Naive thymus-derived CD4-positive, alpha-beta T cell (primary cell): ENCODE measurements around the gene CTXND1. TPM values are rescaled to one million over a fixed set of nuclear protein-coding genes. Genes with fewer than 3 reads are reported as not detected.
A peak's percentile ranks its signal among the peaks of the same experiment; 100 is the strongest.

Experiments used
- ATAC-seq: fragments of 150-1000 bp; cut with Tn5 transposase; 2 replicates; pipeline ENCODE4 v1.10.0; 2021; ENCODE audit warnings: mild to moderate bottlenecking, moderate library complexity
- CTCF ChIA-PET: fragments of 350-600 bp; sonication (Branson Sonifier 250); formaldehyde crosslinking; loops from one replicate; lab custom pipeline; 2021; ENCODE audit warnings: antibody characterized with exemption; lab: Charles Lee
- POLR2A ChIA-PET: fragments of 350-600 bp; sonication (Branson Sonifier 250); formaldehyde crosslinking; loops from one replicate; lab custom pipeline; 2021; ENCODE audit warnings: antibody characterized with exemption, inconsistent platforms; lab: Charles Lee
- DNase-seq, 9 donors: peaks; one replicate each; pipeline versions ENCODE4 v3.0.0 to v3.0.0-alpha.2; 2020 to 2022; ENCODE audit warnings: mixed read lengths in 1 of 9
- H3K27ac ChIP-seq: one replicate; pipeline ENCODE4 v1.7.0; 2013; ENCODE audit warnings: mild to moderate bottlenecking, low read depth, low read length, moderate library complexity
- H3K27me3 ChIP-seq, 2 donors: one replicate each; pipeline ENCODE4 v1.7.0; 2013; ENCODE audit warnings: low read length in 2 of 2, mild to moderate bottlenecking in 2 of 2, moderate library complexity in 2 of 2; ENCODE audit not compliant: control insufficient read depth in 2 of 2, insufficient read depth in 2 of 2
- H3K36me3 ChIP-seq, 3 experiments: 1 replicate in 2 of 3; 2 replicates in 1 of 3; pipeline ENCODE4 v1.7.0; 2013; ENCODE audit warnings: low read length in 3 of 3, mild to moderate bottlenecking in 3 of 3, moderate library complexity in 1 of 3; ENCODE audit not compliant: insufficient read depth in 3 of 3, control insufficient read depth in 2 of 3
- H3K4me1 ChIP-seq, 2 donors: one replicate each; pipeline ENCODE4 v1.7.0; 2013; ENCODE audit warnings: low read length in 2 of 2, mild to moderate bottlenecking in 2 of 2, moderate library complexity in 1 of 2; ENCODE audit not compliant: control insufficient read depth in 2 of 2, insufficient read depth in 2 of 2
- H3K4me3 ChIP-seq: 2 replicates; pipeline ENCODE4 v1.7.0; 2013; ENCODE audit warnings: mild to moderate bottlenecking, low read length
- H3K9me3 ChIP-seq, 3 experiments: 1 replicate in 2 of 3; 2 replicates in 1 of 3; pipeline ENCODE4 v1.7.0; 2013; ENCODE audit warnings: low read length in 3 of 3; ENCODE audit not compliant: control insufficient read depth in 2 of 3
- H3K27ac Mint-ChIP-seq, 9 donors: one replicate each; pipeline ENCODE4 v1.8.0; 2020 to 2022; ENCODE audit warnings: mixed read lengths in 9 of 9, mild to moderate bottlenecking in 8 of 9, moderate library complexity in 5 of 9, inconsistent platforms in 2 of 9
- H3K27me3 Mint-ChIP-seq, 5 donors: one replicate each; pipeline ENCODE4 v1.8.0; 2021 to 2022; ENCODE audit warnings: mixed read lengths in 5 of 5, mild to moderate bottlenecking in 1 of 5
- H3K36me3 Mint-ChIP-seq, 5 donors: one replicate each; pipeline ENCODE4 v1.8.0; 2020 to 2022; ENCODE audit warnings: mixed read lengths in 5 of 5, mild to moderate bottlenecking in 3 of 5, inconsistent platforms in 1 of 5
- H3K4me1 Mint-ChIP-seq, 7 donors: one replicate each; pipeline ENCODE4 v1.8.0; 2020 to 2022; ENCODE audit warnings: mixed read lengths in 7 of 7, mild to moderate bottlenecking in 3 of 7, inconsistent platforms in 1 of 7
- H3K4me3 Mint-ChIP-seq, 10 donors: one replicate each; pipeline ENCODE4 v1.8.0; 2020 to 2022; ENCODE audit warnings: mild to moderate bottlenecking in 10 of 10, mixed read lengths in 10 of 10, moderate library complexity in 6 of 10, inconsistent platforms in 2 of 10
- H3K9me3 Mint-ChIP-seq, 11 donors: one replicate each; pipeline ENCODE4 v1.8.0; 2020 to 2022; ENCODE audit warnings: mixed read lengths in 11 of 11, mild to moderate bottlenecking in 4 of 11, inconsistent platforms in 1 of 11, moderate library complexity in 1 of 11
- intact Hi-C, 2 donors: fragments of 100-400 bp; cut with micrococcal nuclease; formaldehyde crosslinking; loops; one replicate each; pipeline ENCODE4 v1.15.1; 2023
- polyA plus RNA-seq, 2 donors: library from polyadenylated mRNA; unstranded; fragments of 300-500 nt; fragmentation: Illumina TruSeq; gene quantifications; one replicate each; pipeline ENCODE4 v1.2.3, GENCODE V29; 2021
- total RNA-seq, 6 experiments: library from RNA in 5 of 6; stranded (reverse) in 5 of 6; gene quantifications; 1 replicate in 5 of 6; 2 replicates in 1 of 6; pipeline ENCODE4 v1.2.3 and lab custom pipeline; 2021 to 2026

The CTXND1 gene
- total and polyA plus RNA-seq, 7 experiments from 2014 or later, result not detected

DNA sequence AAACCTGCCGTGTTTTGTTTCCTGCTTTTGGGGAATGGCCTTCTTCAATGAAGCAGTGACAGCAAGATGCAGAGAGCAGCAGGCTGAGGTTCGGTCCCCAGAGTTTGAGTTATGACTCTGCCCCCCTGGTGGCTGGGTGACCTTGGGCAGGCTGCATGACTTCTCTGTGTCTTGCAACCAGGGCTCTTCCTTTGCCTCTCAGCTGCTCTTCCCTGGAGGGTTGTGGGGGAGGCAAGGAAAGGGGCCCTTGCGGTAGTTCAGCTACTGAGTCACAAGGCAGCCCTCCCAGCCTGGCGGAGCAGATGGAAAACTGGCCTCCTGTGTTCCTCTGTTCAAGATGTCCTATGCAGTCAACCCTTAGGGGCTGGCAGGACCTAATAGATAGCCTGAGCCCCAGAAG, 17.1 kb downstream of the CTXND1 start:
- Histone ChIP-seq H3K36me3 (no peaks in the 10 kb centered on the region), H3K4me1 (no peaks in the 10 kb centered on the region), H3K27ac (no peak overlapping the region), H3K27me3 (no peaks in the 10 kb centered on the region), H3K9me3 (no peaks in the 10 kb centered on the region), H3K4me3 (no peak overlapping the region)
- ATAC-seq, result peak; percentile 52
- intact Hi-C loops, result no loop called here
- POLR2A ChIA-PET, result no interaction called here
- peaks cover 0 to 3% (median 0%) of the 10 kb centered on the region in 11 donors for H3K9me3 Mint-ChIP-seq
- no peaks in the 10 kb centered on the region for H3K36me3 Mint-ChIP-seq
- no peaks in the 10 kb centered on the region for H3K4me1 Mint-ChIP-seq
- peaks cover 18 to 36% (median 27%) of the 10 kb centered on the region in 5 donors for H3K27me3 Mint-ChIP-seq
- no peak overlapping the region for H3K27ac Mint-ChIP-seq
- CTCF ChIA-PET, result interaction anchor here (1.0 kb wide), 1 partner anchor 853 kb away, joined by 3 read pairs; no protein-coding TSS in a partner anchor
- no peak overlapping the region for H3K4me3 Mint-ChIP-seq
- DNase-seq, result peak in 5 of 9 donors; percentile 4 to 41 (median 21)

DNA sequence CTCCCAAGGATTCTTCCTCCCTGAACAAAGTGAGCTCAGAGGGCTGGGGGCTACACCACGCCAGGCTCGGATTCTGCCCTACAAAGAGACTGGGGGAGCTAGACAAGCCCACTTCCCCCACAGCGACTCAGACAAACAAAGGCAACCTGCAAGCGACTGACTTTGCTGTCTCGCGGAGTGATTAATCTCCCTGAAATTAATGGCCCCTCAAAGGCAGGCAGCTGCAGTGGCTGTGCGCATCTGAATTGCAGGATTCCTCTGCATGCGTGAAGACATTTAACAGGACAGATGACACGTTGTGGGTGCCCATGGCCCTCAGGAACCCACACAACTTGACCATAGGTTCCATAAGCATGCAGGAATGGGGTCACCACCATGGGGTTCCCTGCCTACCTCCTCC, 18.4 kb downstream of the CTXND1 start:
- H3K27me3 Mint-ChIP-seq, result peaks cover 20 to 39% (median 30%) of the 10 kb centered on the region in 5 donors
- ATAC-seq (no peak), DNase-seq (no peak)
- H3K36me3 Mint-ChIP-seq, result no peaks in the 10 kb centered on the region
- POLR2A ChIA-PET, result no interaction called here
- Histone ChIP-seq H3K4me1 (no peaks in the 10 kb centered on the region), H3K27ac (no peak overlapping the region), H3K4me3 (no peak overlapping the region), H3K27me3 (no peaks in the 10 kb centered on the region), H3K9me3 (no peaks in the 10 kb centered on the region), H3K36me3 (no peaks in the 10 kb centered on the region)
- no peaks in the 10 kb centered on the region for H3K4me1 Mint-ChIP-seq
- H3K27ac Mint-ChIP-seq, result no peak overlapping the region
- peaks cover 0 to 3% (median 0%) of the 10 kb centered on the region in 11 donors for H3K9me3 Mint-ChIP-seq
- CTCF ChIA-PET, result no interaction called here
- intact Hi-C loops, result no loop called here
- H3K4me3 Mint-ChIP-seq, result no peak overlapping the region

DNA sequence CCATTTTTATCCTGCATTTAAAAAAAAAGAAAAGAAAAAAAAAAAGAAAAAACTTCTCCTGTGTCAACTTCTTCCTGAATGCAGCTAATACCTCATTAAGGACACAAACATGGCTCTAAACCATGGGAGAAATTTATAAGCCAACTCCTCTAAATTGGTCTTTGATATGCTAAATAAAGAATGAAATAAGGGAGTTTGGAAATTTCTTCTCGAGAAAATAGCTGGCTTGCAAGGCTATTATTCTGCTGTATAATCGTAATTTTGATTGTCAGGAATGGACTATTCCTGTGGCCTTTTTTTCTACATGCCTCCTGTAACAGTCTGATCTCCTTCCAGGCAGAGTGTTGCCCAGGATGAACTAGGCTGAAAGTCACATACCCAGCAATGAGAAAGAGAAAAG, 20.6 kb downstream of the CTXND1 start:
- ChIA-PET POLR2A (no interaction called here), CTCF (interaction anchor here (0.9 kb wide), 1 partner anchor 16 kb away, joined by 3 read pairs; no protein-coding TSS in a partner anchor)
- H3K4me1 Mint-ChIP-seq, result no peaks in the 10 kb centered on the region
- H3K4me3 ChIP-seq, result no peak overlapping the region
- H3K4me1 ChIP-seq, result no peaks in the 10 kb centered on the region
- peaks cover 0 to 1% (median 0%) of the 10 kb centered on the region in 11 donors for H3K9me3 Mint-ChIP-seq
- H3K27ac Mint-ChIP-seq, result no peak overlapping the region
- H3K36me3 Mint-ChIP-seq, result no peaks in the 10 kb centered on the region
- peaks cover 32 to 47% (median 46%) of the 10 kb centered on the region in 5 donors for H3K27me3 Mint-ChIP-seq
- DNase-seq, result no peak
- H3K4me3 Mint-ChIP-seq, result no peak overlapping the region
- ATAC-seq, result no peak
- intact Hi-C loops, result no loop called here
- H3K36me3 ChIP-seq, result no peaks in the 10 kb centered on the region
- H3K27me3 ChIP-seq, result no peaks in the 10 kb centered on the region
- H3K27ac ChIP-seq, result no peak overlapping the region
- no peaks in the 10 kb centered on the region for H3K9me3 ChIP-seq

DNA sequence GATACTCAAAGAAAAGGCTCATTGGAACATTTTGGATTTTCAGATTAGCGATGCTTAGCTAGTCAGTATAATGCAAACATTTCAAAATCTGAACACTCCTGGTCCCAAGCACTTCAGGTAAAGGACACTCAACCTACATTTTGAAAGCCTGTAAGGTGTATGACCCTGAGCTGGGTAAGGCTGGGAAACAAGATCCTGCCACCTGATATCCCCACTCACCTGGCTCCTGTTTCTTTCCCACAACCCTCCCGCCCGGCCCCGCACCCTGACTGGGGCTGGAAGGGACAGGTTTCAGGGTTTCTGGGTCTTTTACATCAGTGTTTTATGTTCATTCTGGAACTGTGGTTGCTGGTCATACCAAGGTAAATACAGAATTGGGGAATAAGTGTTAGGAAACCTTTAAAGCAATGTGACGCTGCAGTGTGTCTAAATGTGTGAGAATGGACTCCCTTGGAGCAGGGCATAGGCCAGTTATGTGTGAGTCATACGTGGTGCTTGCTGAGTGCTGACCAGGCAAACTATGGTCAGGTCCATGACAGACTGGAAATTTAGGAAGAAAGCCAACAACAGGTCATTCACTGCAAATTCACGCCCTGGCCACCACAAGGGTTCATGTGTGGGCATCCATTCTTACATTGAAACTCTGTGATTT, 22.9 kb downstream of the CTXND1 start:
- no peak overlapping the region for H3K4me3 Mint-ChIP-seq
- intact Hi-C loops, result no loop called here
- CTCF ChIA-PET, result no interaction called here
- H3K4me1 Mint-ChIP-seq, result no peaks in the 10 kb centered on the region
- H3K27ac Mint-ChIP-seq, result no peak overlapping the region
- POLR2A ChIA-PET, result no interaction called here
- ATAC-seq (no peak), DNase-seq (no peak)
- Histone ChIP-seq H3K4me3 (no peak overlapping the region), H3K36me3 (no peaks in the 10 kb centered on the region), H3K9me3 (no peaks in the 10 kb centered on the region), H3K27ac (no peak overlapping the region), H3K4me1 (no peaks in the 10 kb centered on the region), H3K27me3 (no peaks in the 10 kb centered on the region)
- H3K27me3 Mint-ChIP-seq, result peaks cover 34 to 61% (median 50%) of the 10 kb centered on the region in 5 donors
- H3K9me3 Mint-ChIP-seq, result peaks cover 0 to 3% (median 0%) of the 10 kb centered on the region in 11 donors
- no peaks in the 10 kb centered on the region for H3K36me3 Mint-ChIP-seq

DNA sequence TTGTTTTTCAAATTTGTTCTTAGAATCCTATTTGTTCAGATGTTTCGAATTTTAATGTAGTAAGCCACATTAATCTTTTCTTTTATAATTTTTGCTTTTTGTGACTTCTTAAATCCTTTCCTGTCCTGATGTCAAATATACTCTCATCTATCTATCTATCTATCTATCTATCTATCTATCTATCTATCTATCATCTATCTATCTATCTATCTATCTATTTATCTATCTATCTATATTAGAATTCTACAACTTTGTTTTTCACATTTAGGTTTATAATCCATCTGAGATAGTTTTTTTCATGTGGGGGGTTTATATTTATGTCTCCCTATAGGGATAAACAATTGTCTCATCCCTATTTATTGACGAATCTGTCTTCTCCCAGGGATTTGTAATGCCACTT, 32.1 kb downstream of the CTXND1 start:
- Mint-ChIP-seq H3K36me3 (no peaks in the 10 kb centered on the region), H3K27me3 (peaks cover 11 to 20% (median 14%) of the 10 kb centered on the region in 5 donors), H3K4me3 (no peak overlapping the region), H3K4me1 (no peaks in the 10 kb centered on the region), H3K27ac (no peak overlapping the region), H3K9me3 (no peaks in the 10 kb centered on the region)
- Histone ChIP-seq H3K4me3 (no peak overlapping the region), H3K27ac (no peak overlapping the region), H3K36me3 (no peaks in the 10 kb centered on the region), H3K27me3 (no peaks in the 10 kb centered on the region), H3K4me1 (no peaks in the 10 kb centered on the region), H3K9me3 (no peaks in the 10 kb centered on the region)
- DNase-seq (no peak), ATAC-seq (no peak)
- POLR2A ChIA-PET, result no interaction called here
- intact Hi-C loops, result no loop called here
- CTCF ChIA-PET, result interaction anchor here (0.7 kb wide), 1 partner anchor 9 kb away, joined by 3 read pairs; no protein-coding TSS in a partner anchor

DNA sequence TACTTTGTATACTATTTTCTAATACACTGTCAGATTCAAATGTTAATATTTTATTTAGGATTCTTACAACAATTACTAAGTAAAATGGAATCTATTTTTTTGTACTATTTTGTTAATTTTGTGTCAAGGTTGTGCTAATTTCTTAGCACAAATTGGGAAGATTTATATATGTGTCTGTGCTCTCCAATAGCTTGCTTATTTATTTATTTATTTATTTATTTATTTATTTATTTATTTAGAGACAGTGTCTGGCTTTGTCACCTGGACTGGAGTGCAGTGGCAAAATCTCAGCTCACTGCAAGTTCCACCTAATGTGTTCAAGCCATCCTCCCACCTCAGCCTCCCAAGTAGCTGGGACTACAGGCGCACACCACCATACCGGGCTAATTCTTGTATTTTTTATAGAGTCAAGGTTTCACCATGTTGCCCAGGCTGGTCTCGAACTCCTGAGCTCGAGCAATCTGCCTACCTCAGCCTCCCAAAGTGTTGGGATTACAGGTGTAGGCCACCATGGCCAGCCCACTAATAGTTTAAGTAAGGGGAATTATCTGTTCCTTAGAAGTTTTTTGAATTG, 34.6 kb downstream of the CTXND1 start:
- peaks cover 7 to 24% (median 12%) of the 10 kb centered on the region in 5 donors for H3K27me3 Mint-ChIP-seq
- Histone ChIP-seq H3K4me1 (no peaks in the 10 kb centered on the region), H3K9me3 (no peaks in the 10 kb centered on the region), H3K36me3 (no peaks in the 10 kb centered on the region), H3K27me3 (no peaks in the 10 kb centered on the region), H3K27ac (no peak overlapping the region), H3K4me3 (no peak overlapping the region)
- H3K9me3 Mint-ChIP-seq, result no peaks in the 10 kb centered on the region
- ChIA-PET CTCF (no interaction called here), POLR2A (no interaction called here)
- H3K36me3 Mint-ChIP-seq, result no peaks in the 10 kb centered on the region
- H3K4me3 Mint-ChIP-seq, result no peak overlapping the region
- ATAC-seq (no peak), DNase-seq (no peak)
- H3K27ac Mint-ChIP-seq, result no peak overlapping the region
- intact Hi-C loops, result no loop called here
- H3K4me1 Mint-ChIP-seq, result no peaks in the 10 kb centered on the region

DNA sequence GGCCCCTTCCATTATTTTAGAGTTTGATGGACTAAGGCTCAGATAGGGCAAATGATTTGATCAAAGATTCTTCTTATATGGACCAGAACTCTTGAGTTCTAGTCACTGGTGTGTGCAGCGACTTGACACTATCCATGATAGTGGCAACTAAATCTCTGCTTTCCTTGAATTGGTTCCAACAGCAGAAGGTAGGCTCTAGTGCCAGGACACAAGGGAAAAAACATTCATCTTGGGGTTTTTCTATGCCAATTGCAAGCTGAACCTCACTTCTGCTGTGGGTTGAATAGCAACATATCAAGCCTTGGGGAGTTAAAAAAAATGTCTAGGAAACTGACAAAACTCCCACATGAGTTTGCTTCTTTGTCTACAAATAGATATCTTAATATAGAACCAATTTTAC, 35.1 kb downstream of the CTXND1 start:
- H3K27ac ChIP-seq, result no peak overlapping the region
- H3K36me3 ChIP-seq, result no peaks in the 10 kb centered on the region
- intact Hi-C loops, result no loop called here
- Mint-ChIP-seq H3K4me3 (no peak overlapping the region), H3K4me1 (no peaks in the 10 kb centered on the region), H3K36me3 (no peaks in the 10 kb centered on the region), H3K9me3 (no peaks in the 10 kb centered on the region), H3K27me3 (peaks cover 8 to 27% (median 12%) of the 10 kb centered on the region in 5 donors), H3K27ac (no peak overlapping the region)
- no peaks in the 10 kb centered on the region for H3K4me1 ChIP-seq
- POLR2A ChIA-PET, result no interaction called here
- no peak for DNase-seq
- no peaks in the 10 kb centered on the region for H3K27me3 ChIP-seq
- CTCF ChIA-PET, result no interaction called here
- no peaks in the 10 kb centered on the region for H3K9me3 ChIP-seq
- no peak for ATAC-seq
- H3K4me3 ChIP-seq, result no peak overlapping the region
